A673 (cell line): ENCODE measurements around the gene TRPM3. TPM values are rescaled to one million over a fixed set of nuclear protein-coding genes. Genes with fewer than 3 reads are reported as not detected.

Experiments
- BruUV-seq: library from RNA; stranded (reverse); fragments of 400-500 nt; replicated peaks from 2 replicates; lab custom pipeline; 2021; lab: Mats Ljungman, UMichigan
- CTCF ChIA-PET: fragments of 300-600 bp; sonication (Branson Sonifier 250); formaldehyde crosslinking; loops from one replicate; lab custom pipeline; 2022; ENCODE audit warnings: antibody characterized with exemption; lab: Charles Lee
- POLR2A ChIA-PET: fragments of 300-600 bp; sonication (Branson Sonifier 250); formaldehyde crosslinking; loops from one replicate; lab custom pipeline; 2022; ENCODE audit warnings: antibody characterized with exemption; ENCODE audit not compliant: low non-redundant PET; lab: Charles Lee
- DNase-seq: peaks from one replicate; pipeline ENCODE4 v3.0.0-alpha.2; 2015; ENCODE audit warnings: low spot score
- H3K27ac ChIP-seq: fragments of 200-600 bp; sonication (generic); 2 replicates; pipeline ENCODE4 v1.5.1; 2016; ENCODE audit warnings: mixed run types, low read depth, mild to moderate bottlenecking, mixed read lengths, antibody characterized with exemption, low read length; ENCODE audit not compliant: poor library complexity, severe bottlenecking
- H3K27me3 ChIP-seq: fragments of 200-600 bp; sonication (generic); replicated peaks from 2 replicates; pipeline ENCODE4 v1.6.1; 2017; ENCODE audit warnings: mixed run types, low read depth, mild to moderate bottlenecking, mixed read lengths, antibody characterized with exemption, low read length; ENCODE audit not compliant: insufficient read depth, poor library complexity
- H3K36me3 ChIP-seq: fragments of 200-600 bp; sonication (generic); 2 replicates; pipeline ENCODE4 v1.6.1; 2016; ENCODE audit warnings: mixed run types, mild to moderate bottlenecking, mixed read lengths, antibody characterized with exemption, low read length; ENCODE audit not compliant: insufficient read depth, poor library complexity, severe bottlenecking
- H3K4me1 ChIP-seq: fragments of 200-600 bp; sonication (generic); 2 replicates; pipeline ENCODE4 v1.6.1; 2017; ENCODE audit warnings: mixed run types, mild to moderate bottlenecking, mixed read lengths, antibody characterized with exemption, low read length; ENCODE audit not compliant: insufficient read depth, poor library complexity, severe bottlenecking
- H3K4me3 ChIP-seq: fragments of 200-600 bp; sonication (generic); 2 replicates; pipeline ENCODE4 v1.5.1; 2016; ENCODE audit warnings: low read depth, mixed run types, mild to moderate bottlenecking, mixed read lengths, low read length; ENCODE audit not compliant: poor library complexity, severe bottlenecking
- H3K9me3 ChIP-seq: fragments of 200-600 bp; sonication (generic); 2 replicates; pipeline ENCODE4 v1.6.1; 2016; ENCODE audit warnings: mixed run types, low read depth, mild to moderate bottlenecking, mixed read lengths, antibody characterized with exemption, low read length; ENCODE audit not compliant: poor library complexity, severe bottlenecking
- CTCF ChIP-seq: fragments of 300-800, 200-600 bp; sonication (generic); conservative IDR thresholded peaks from 2 replicates; pipeline ENCODE4 v1.5.1; 2017; ENCODE audit warnings: low read depth, mild to moderate bottlenecking, antibody characterized with exemption, low read length, moderate library complexity, mixed read lengths
- EZH2 ChIP-seq: fragments of 200-600 bp; sonication (generic); IDR thresholded peaks from 2 replicates; pipeline ENCODE4 v1.6.1; 2017; ENCODE audit warnings: borderline replicate concordance, low read depth, mild to moderate bottlenecking, mixed read lengths, antibody characterized with exemption, low read length; ENCODE audit not compliant: poor library complexity, severe bottlenecking
- intact Hi-C: fragments of 100-400 bp; cut with micrococcal nuclease; formaldehyde crosslinking; loops from one replicate; pipeline ENCODE4 v1.10.0; 2022; ENCODE audit not compliant: unreplicated experiment
- total RNA-seq: library from RNA; stranded (reverse); gene quantifications from 2 replicates; pipeline ENCODE4 v1.2.3, GENCODE V29; 2021

Gene TRPM3
- total RNA-seq, 1 experiment from 2014 or later, result not detected

DNA sequence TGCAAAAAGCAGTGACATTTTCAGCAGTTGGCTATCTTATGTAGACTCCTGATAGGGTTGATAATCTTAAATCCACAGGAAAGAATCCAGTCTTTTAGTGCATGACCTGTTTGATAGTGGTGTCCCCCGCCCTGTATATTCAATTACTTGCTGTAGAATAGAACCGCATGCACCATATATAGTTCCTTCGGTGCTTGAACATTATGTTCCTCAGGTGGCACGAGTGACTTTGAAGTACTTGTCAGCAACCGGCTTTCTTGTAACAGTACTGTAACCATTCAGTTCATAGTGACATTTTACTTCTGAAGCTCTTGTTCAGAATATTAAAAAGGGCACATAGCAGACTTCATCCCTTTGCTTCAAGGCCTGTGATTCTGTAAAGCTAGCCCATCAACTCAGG lies 543.8 kb downstream of the TRPM3 start:
- TF ChIP-seq CTCF, result no peak
- TF ChIP-seq EZH2, result no peak
- no peak overlapping the region for H3K27ac ChIP-seq
- ChIA-PET POLR2A (no interaction called here), CTCF (no interaction called here)
- intact Hi-C loops, result no loop called here
- no peak overlapping the region for H3K4me3 ChIP-seq
- H3K4me1 ChIP-seq, result no peaks in the 10 kb centered on the region
- no peak for DNase-seq
- H3K27me3 ChIP-seq, result peaks cover under 1% of the 10 kb centered on the region
- no peaks in the 10 kb centered on the region for H3K36me3 ChIP-seq
- BruUV-seq, result no TSS peak
- H3K9me3 ChIP-seq, result no peaks in the 10 kb centered on the region

DNA sequence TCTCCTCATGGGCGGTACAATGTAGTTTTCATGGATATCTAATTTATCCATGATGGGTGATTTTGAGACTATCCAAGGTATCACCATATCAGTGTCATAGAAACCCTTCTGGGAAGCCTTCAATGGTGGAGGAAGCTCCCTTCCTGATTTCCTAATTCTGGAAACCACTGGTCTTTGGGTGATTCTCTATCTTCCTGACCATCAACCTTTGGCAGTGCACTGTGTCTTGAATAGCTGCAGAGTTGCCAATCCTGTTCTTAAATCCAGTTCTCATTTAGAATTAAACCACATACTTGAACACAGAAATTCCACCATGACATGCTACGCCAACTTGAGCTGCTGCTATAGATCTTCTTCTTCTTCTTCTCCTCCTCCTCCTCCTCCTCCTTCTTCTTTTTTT lies 545.3 kb downstream of the TRPM3 start:
- Histone ChIP-seq H3K9me3 (no peaks in the 10 kb centered on the region), H3K4me3 (no peak overlapping the region), H3K4me1 (no peaks in the 10 kb centered on the region), H3K36me3 (no peaks in the 10 kb centered on the region), H3K27me3 (peaks cover 3% of the 10 kb centered on the region), H3K27ac (no peak overlapping the region)
- BruUV-seq, result no TSS peak
- TF ChIP-seq CTCF (no peak), EZH2 (no peak)
- no peak for DNase-seq
- POLR2A ChIA-PET, result no interaction called here
- intact Hi-C loops, result no loop called here
- CTCF ChIA-PET, result no interaction called here

DNA sequence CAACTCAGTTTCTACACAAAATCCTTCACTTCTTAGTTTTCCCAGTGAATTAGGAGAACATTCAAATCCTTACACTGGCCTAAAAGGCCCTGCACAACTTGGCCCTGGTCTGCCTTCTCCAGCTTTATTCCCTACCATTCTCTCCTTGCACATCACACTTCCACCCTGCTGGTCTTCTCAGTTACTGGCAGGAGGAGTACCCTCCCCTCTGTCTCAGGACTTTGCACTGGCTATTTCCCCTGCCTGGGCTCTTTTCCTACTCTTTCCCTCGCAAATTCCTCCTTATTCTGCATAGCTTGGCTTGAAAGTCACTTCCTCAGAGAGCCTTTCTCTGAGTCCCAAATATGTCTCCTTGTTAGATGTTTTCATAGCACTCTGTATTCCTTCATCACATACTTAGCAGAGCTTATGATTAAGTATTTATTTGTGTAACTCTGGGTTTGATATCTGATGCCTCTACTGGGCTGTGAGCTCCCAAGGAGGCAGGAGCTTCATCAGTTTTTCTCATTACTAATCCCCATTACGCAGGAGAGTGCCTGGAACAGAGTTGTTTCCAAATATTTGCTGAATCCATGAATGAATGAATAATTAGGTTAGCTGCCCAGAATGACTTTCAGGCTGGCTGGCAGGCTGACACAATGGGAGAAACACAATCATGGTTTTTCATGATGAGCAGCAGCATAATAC lies 547.1 kb downstream of the TRPM3 start:
- H3K36me3 ChIP-seq, result no peaks in the 10 kb centered on the region
- peaks cover 5% of the 10 kb centered on the region for H3K27me3 ChIP-seq
- H3K4me3 ChIP-seq, result no peak overlapping the region
- TF ChIP-seq EZH2, result no peak
- TF ChIP-seq CTCF, result no peak
- ChIA-PET CTCF (no interaction called here), POLR2A (no interaction called here)
- BruUV-seq, result no TSS peak
- H3K9me3 ChIP-seq, result no peaks in the 10 kb centered on the region
- no peaks in the 10 kb centered on the region for H3K4me1 ChIP-seq
- DNase-seq, result no peak
- no peak overlapping the region for H3K27ac ChIP-seq
- intact Hi-C loops, result no loop called here
